Kidney tubule cell (primary cell): ENCODE results near the gene CIT.

Experiments
- DNase-seq: peaks from one replicate; pipeline ENCODE4 v3.0.0-alpha.2; 2018; ENCODE audit warnings: low spot score

Gene CIT

DNA sequence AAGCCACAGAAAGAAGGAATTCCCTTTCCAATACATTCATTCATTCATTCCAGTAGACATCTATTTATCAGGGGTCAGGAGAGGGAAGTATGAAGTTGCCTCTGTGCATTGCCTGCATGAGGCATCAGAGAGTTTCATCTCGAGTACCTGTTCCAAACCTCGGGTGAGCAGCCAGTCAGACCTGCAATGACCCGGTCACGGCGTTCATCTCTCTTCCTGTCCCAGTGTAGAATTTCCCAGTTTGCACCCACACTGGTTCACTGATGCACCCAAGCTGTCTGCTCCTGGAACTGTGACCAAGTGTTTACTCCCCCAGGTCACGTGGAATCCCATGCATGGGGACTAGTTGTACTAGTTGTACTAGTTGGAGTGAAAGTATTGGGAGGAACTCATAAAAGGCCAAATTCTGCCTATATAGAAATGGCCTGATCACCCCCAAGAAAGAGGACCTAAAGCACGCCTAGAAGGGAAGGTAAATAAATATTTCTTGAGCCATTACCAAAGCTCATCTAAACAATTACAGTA lies 231.5 kb downstream of the CIT start:
- DNase-seq, result no peak

- no peak for DNase-seq
Observed at GRCh38 chr12:119644930-119645329, 232.2 kb downstream of the CIT start.

GRCh38 chr12:119642986-119643385 lies 234.1 kb downstream of the CIT start:
- DNase-seq, result no peak
